Stimulated activated CD4-positive, alpha-beta T cell treated with anti-CD3 and anti-CD28 coated beads, Interleukin-15, amount 100 ng/mL, for 48 hours (primary cell): ENCODE results near the gene GDF11.
A peak's percentile ranks its signal among the peaks of the same experiment; 100 is the strongest.

ENCODE experiments used
- DNase-seq, 2 donors: peaks; one replicate each; pipeline ENCODE4 v3.0.0-alpha.2; 2020; ENCODE audit warnings: low read depth in 2 of 2

Gene GDF11

DNA sequence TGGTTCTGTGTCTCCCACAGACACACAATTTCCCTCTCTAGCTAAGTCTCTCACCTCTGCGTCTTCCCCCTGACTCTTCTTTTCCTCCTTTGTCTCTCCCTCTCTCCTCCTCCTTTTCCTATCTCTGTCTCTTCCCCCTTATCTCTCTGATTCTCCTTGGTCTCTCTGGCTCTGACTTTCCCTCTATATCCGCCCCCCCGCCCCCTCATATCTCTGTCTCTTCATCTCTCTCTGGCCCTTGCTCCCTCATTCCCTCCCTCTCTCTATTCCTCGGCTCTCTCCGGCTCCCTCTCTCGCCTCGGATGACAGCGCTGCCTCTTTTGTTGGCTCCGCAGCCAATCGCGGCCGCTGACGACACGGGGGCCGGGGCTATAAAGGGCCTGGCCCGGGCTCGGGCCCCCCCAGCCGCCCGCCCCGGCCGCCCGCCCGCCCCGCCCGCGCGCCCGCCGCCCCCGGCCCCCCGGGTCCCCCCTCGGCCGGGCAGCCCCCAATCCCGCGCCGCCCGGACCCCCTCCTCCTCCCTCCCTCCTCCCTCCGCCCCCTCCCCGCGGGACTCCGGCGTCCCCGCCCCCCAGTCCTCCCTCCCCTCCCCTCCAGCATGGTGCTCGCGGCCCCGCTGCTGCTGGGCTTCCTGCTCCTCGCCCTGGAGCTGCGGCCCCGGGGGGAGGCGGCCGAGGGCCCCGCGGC, at the start of gene GDF11:
Gene GDF11, plus strand, starts transcription at position 404 of the 687 bp plus-strand sequence. Its CDS starts 195 bp downstream, at position 599.
- peak in 1 of 2 donors; percentile 71 for DNase-seq

DNA sequence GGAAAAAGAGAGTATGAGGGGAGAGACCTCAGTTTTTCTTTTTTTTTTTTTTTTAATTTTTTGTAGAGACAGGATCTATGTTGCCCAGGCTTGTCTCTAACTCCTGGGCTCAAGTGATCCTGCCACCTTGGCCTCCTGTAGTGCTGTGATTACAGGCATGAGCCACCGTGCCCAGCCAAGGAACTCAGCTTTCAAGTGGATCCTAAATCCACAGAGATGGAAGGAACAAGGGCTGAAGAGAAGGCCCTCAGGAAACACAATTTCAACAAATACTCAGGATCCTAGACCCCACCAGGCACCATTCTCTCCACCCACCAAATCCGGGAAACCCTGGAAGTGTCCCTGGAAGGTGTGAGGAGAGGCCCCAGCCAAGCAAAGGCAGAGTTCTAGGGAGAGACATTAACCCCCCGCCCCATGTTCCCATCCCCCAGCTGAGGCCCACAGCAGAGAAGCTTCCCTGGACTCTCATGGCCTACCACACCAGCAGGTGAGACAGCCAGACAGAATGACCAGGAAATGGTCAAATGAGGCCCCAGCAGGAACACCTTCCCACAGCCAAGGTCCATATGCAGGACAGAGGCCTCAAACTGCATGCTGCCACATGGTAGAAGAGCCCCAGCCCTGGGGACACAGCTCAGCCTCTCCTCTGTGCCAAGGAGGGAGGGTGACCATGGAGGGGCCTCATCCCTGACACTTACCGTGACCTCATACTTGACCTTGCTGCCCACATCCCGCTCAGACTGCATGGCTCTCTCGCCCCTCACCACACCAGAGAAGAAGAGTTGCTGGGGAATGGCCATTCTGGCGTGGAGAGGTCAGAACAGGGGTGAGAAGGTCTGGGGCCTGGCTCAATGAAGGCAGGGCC, 49.4 kb upstream of the GDF11 start:
- no peak for DNase-seq

GRCh38 chr12:55694188-55694515, 48.8 kb upstream of the GDF11 start:
- DNase-seq = no peak

DNA sequence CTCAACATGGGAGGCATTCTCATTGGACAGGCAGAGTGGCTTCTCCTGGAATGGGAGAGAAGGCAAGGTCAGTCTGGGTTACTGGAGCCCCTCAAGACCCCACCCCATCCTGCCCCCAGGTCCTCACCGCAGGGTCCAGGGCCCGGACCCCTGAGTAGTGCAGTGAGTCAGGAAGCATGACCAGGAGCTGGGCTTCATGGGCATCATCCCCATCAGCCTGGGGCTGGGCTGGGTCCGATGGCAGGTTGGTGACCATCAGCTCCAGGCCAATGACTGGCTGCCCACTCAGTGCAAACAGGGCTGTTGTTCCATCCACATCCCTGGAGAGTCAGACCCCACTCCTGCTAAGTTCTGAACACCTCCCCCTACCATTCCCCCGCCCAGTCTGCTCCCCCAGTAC, 48.3 kb upstream of the GDF11 start:
- no peak for DNase-seq

DNA sequence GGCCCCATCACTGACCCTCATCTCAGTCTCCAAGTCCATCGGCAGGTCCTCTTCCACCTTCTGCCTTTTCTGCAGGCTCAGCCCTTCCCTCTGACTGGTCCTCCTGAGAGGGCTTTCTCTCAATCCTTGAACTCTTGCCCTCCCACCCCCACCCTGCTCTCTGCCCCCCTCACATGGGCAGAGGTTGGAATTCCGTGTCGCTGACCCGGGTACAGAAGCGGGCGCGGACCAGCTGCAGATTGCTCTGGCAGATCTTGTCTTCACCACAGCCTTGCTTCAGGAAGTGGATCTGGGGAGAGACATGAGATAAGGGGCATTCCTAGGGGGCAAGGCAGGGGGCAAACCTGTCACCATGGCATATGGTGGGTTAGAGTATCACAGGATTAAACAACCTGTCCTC, 47.6 kb upstream of the GDF11 start:
- no peak for DNase-seq

- DNase-seq = no peak
Measured at GRCh38 chr12:55696141-55696540, 46.8 kb upstream of the GDF11 start.

DNA sequence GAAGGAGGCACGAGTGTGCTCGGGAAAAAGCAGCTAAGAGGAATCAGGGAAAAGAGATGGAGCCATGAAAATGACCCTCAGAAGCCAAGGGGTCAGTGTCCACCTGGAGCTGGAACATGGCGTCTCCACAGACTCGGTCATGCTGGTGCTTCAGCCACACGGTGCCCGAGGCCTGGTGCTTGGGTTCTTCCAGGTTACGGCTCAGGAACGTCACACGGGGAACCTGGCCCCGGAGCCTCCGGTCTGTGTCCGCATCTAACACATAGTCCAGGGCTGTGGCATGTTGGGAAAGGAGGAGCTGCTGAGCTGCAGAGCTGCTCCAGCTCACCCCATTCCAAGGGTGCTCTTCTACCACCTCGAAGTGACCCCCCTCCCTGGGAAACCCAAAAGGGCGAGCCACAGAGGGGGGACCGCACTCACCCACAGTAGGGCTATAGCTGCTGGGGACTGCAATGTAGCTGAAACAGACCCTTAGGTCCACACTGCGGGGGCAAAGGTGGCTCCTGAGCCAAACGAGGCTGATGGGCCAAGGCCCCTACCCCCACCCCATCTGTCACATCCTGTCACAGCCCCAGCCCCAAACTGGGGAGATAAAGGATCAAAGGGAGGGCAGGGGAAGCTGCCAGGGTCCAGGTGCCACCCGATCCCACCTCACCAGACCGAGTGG, 46.0 kb upstream of the GDF11 start:
- no peak for DNase-seq

- no peak for DNase-seq
Measured at GRCh38 chr12:55697686-55698085, 45.2 kb upstream of the GDF11 start.

- no peak for DNase-seq
Measured at GRCh38 chr12:55698241-55698955, 44.5 kb upstream of the GDF11 start.

- DNase-seq = no peak
Measured at GRCh38 chr12:55698965-55699364, 44.0 kb upstream of the GDF11 start.

GRCh38 chr12:55699471-55700055, 43.4 kb upstream of the GDF11 start:
- DNase-seq = no peak

GRCh38 chr12:55700255-55701018, 42.5 kb upstream of the GDF11 start:
- no peak for DNase-seq

- no peak for DNase-seq
Measured at GRCh38 chr12:55702861-55703260, 40.1 kb upstream of the GDF11 start.

GRCh38 chr12:55703288-55703687, 39.6 kb upstream of the GDF11 start:
- no peak for DNase-seq

DNA sequence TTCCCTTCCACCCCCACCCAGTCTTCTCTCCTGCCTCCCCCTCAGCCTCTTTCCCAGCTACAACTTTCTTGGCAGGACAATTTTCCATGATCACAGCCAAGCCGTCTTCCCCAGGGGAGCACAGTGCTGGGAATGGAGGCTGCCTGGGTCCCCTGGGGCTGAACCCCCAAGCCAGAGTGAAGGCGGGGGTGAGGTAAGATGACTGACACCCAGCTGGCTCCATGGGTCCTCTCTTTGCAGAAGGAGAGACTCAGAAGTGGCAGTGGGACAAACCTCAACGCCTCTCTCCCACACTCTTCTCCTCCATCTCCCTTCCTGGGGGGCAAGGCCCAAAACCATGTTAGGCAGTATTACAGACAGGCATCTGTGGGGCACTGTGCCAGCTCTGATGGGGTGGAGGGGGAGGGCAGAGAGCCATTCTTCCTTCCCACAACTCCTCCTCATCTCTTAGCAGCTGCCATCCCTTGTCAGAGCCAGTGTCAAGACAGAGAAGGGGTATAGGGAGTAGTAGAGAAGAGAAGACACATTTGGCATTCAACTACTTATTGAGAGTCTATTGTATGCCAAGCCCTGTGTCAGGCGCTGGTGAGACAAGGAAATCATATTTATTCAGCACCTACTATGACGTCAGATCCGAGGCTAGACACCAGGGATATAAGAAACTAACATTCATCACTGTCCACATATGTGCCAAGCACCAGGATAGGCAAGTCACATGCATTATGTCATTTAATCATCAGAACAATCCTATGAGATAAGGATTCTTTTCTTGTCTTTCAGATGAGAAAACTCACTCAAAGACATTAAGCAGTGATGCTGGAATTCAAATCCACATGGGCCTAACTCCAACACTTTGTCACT, 38.8 kb upstream of the GDF11 start:
- no peak for DNase-seq

DNA sequence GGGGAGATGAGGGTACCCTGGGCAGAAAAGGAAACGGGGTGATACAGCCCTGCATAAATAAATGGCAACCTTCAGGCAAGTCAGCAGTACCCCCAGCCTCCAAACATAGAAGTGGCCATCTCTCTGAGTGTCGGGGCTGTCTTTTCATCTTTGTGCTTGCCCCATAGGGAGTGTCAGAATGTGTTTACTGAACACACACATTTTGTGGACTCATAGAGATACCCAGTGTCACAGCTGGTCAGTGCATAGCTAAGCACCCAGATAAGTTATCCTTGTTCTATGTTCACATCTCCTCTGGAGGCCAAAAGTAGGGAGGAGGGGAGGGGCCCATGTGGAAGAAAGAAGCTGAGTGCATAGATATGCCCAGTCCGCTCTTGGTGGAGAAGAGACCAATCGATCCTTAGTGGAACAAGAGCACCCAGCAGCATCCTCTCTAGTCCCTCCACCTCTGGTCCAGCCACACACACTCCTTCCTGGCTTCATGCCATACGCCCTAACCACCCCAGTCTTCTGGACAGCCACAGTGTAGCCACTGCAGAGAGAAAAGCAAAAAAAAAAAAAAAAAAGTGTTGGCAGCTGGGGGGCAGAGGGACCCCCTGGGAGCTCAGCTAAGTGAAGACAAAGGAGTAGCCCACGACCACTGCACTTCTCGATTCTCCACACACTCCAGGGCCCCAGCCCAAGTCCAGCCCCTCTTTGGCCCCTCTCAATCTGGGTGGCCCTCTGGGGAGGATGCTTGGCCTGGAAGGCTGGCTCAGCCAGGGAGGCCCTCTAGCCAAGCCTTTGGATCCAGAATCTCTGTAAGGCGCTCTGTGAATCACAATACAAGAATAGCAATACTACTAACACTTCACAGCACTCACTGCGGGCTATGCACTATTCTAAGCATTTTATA, 37.9 kb upstream of the GDF11 start:
- no peak for DNase-seq

GRCh38 chr12:55705782-55706402, 37.0 kb upstream of the GDF11 start:
- DNase-seq = no peak

DNA sequence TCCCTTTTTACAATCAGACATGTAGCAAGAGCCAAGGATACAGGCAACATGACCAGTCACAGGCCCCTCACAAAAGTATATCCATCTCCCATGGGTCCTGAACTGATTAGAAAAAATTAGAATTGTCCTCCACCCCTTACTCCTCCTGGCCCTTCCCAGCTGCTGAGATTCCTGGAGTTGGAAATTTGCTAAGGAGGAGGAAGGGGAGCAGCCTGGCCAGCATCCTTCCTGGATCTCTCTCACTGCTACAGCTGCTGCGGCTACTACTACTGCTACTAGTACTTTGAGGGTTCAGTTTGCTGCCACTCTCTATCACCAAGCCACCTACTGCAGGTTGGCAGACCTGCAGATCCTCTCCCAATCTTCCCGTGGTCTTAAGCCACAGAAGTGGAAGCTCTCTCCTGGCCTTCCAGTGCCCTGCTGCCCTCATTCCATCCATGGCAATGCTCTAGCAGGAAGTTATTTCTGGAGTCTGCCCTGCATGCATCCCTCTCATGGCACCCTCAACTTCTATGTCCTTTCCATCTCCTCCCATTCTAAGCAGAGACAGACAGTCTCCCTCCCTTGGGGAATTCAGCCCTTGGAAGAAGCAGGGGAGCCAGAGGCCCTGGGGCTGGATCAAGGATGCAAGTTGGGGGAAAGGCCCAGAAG, 36.2 kb upstream of the GDF11 start:
- no peak for DNase-seq
